Endothelial cell of umbilical vein (primary cell): Measurements from ENCODE around the gene PAK4. TPM values are rescaled to one million over a fixed set of nuclear protein-coding genes. Genes with fewer than 3 reads are reported as not detected.

Source experiments
- BruUV-seq: library from RNA; stranded (reverse); fragments of 400-500 nt; replicated peaks from 2 replicates; lab custom pipeline; 2021; lab: Mats Ljungman, UMichigan
- CTCF ChIA-PET: fragments of 300-600, 350-600 bp; sonication (Branson Sonifier 250); formaldehyde crosslinking; loops from one replicate; lab custom pipeline; 2021; ENCODE audit warnings: antibody characterized with exemption, inconsistent platforms; lab: Charles Lee
- POLR2A ChIA-PET: fragments of 300-600, 350-600 bp; sonication (Branson Sonifier 250); formaldehyde crosslinking; loops from one replicate; lab custom pipeline; 2021; ENCODE audit warnings: antibody characterized with exemption, inconsistent platforms; lab: Charles Lee
- DNase-seq: peaks from one replicate; pipeline ENCODE4 v3.0.0-alpha.2; 2011; ENCODE audit warnings: low read depth, low spot score
- FAIRE-seq: peaks from 2 replicates; lab custom pipeline; 2011; peaks lifted over from hg19 to GRCh38; lab: Jason Lieb, UNC
- H2AFZ ChIP-seq: 2 replicates; pipeline ENCODE4 v1.6.0; 2012; ENCODE audit warnings: low read depth, low read length, control low read depth, inconsistent platforms
- H3K27ac ChIP-seq: 2 replicates; pipeline ENCODE4 v1.5.1; 2011; ENCODE audit warnings: low read depth, mild to moderate bottlenecking, control low read depth, low read length, moderate library complexity; ENCODE audit not compliant: insufficient read depth
- H3K27me3 ChIP-seq, 2 experiments: 2 replicates each; pipeline versions ENCODE4 v1.6.0 to v1.6.1; 2011; ENCODE audit warnings: low read length in 2 of 2, mixed read lengths in 1 of 2; ENCODE audit not compliant: control insufficient read depth in 2 of 2, insufficient read depth in 2 of 2
- H3K36me3 ChIP-seq, 2 experiments: 2 replicates in 1 of 2; 3 replicates in 1 of 2; pipeline ENCODE4 v1.5.1; 2011; ENCODE audit warnings: low read length in 2 of 2, mild to moderate bottlenecking in 1 of 2, moderate library complexity in 1 of 2; ENCODE audit not compliant: control insufficient read depth in 2 of 2, insufficient read depth in 2 of 2; ENCODE audit errors: extremely low read depth in 1 of 2
- H3K4me1 ChIP-seq: 3 replicates; pipeline ENCODE4 v1.5.1; 2011; ENCODE audit warnings: mild to moderate bottlenecking, low read length; ENCODE audit not compliant: control insufficient read depth, insufficient read depth; ENCODE audit errors: extremely low read depth
- H3K4me2 ChIP-seq: 2 replicates; pipeline ENCODE4 v1.6.1; 2011; ENCODE audit warnings: low read length, control low read depth, mixed read lengths; ENCODE audit not compliant: insufficient read depth
- H3K4me3 ChIP-seq, 3 experiments: fragments of 200-600 bp in 1 of 3; sonication (generic), shearing (Covaris generic) in 1 of 3; replicated peaks in 1 of 3; 2 replicates each; pipeline ENCODE4 v1.5.1; 2011 to 2016; ENCODE audit warnings: control low read depth in 3 of 3, low read length in 3 of 3, mild to moderate bottlenecking in 2 of 3, inconsistent platforms in 1 of 3, low read depth in 1 of 3, moderate library complexity in 1 of 3; ENCODE audit not compliant: insufficient read depth in 1 of 3
- H3K79me2 ChIP-seq: 2 replicates; pipeline ENCODE4 v1.6.0; 2012; ENCODE audit warnings: low read length, inconsistent platforms; ENCODE audit not compliant: control insufficient read depth, insufficient read depth
- H3K9ac ChIP-seq: replicated peaks from 2 replicates; pipeline ENCODE3; 2011; ENCODE audit warnings: low read length, control low read depth; ENCODE audit not compliant: insufficient read depth; ENCODE audit errors: extremely low read depth
- H3K9me1 ChIP-seq: replicated peaks from 3 replicates; pipeline ENCODE4 v1.6.0; 2011; ENCODE audit warnings: mild to moderate bottlenecking, low read length; ENCODE audit not compliant: control insufficient read depth, insufficient read depth; ENCODE audit errors: extremely low read depth
- H3K9me3 ChIP-seq: replicated peaks from 2 replicates; pipeline ENCODE4 v1.5.1; 2012; ENCODE audit warnings: low read length, inconsistent platforms; ENCODE audit not compliant: control insufficient read depth, insufficient read depth
- H4K20me1 ChIP-seq: replicated peaks from 2 replicates; pipeline ENCODE3; 2011; ENCODE audit warnings: mild to moderate bottlenecking, low read length; ENCODE audit not compliant: control insufficient read depth, insufficient read depth; ENCODE audit errors: extremely low read depth
- EZH2 ChIP-seq: IDR thresholded peaks from 2 replicates; pipeline ENCODE4 v1.6.1; 2012; ENCODE audit warnings: borderline replicate concordance, low read depth, mild to moderate bottlenecking, moderate library complexity, low read length, inconsistent platforms; ENCODE audit not compliant: severe bottlenecking
- FOS ChIP-seq: IDR thresholded peaks from 2 replicates; pipeline ENCODE4 v1.6.1; 2011; ENCODE audit warnings: mild to moderate bottlenecking, low read length, moderate library complexity, borderline replicate concordance; ENCODE audit not compliant: insufficient read depth
- GATA2 ChIP-seq: IDR thresholded peaks from 2 replicates; pipeline ENCODE4 v1.7.0; 2011; ENCODE audit warnings: low read depth, mild to moderate bottlenecking, moderate library complexity, mixed read lengths, low read length; ENCODE audit not compliant: insufficient read length, insufficient read depth
- JUN ChIP-seq: IDR thresholded peaks from 2 replicates; pipeline ENCODE4 v1.6.1; 2011; ENCODE audit warnings: borderline replicate concordance, low read depth; ENCODE audit not compliant: insufficient read length, insufficient read depth
- MYC ChIP-seq: IDR thresholded peaks from one replicate; pipeline ENCODE4 v1.6.1; 2011; ENCODE audit warnings: mild to moderate bottlenecking, low read depth, low read length
- POLR2A ChIP-seq: IDR thresholded peaks from 2 replicates; pipeline ENCODE4 v1.6.1; 2012; ENCODE audit warnings: low read depth, mild to moderate bottlenecking, control low read depth, low read length
- POLR2AphosphoS5 ChIP-seq: IDR thresholded peaks from 2 replicates; pipeline ENCODE4 v1.6.1; 2012; ENCODE audit warnings: low read depth, mild to moderate bottlenecking, control low read depth, low read length, moderate library complexity; ENCODE audit not compliant: insufficient read depth
- dilution Hi-C: fragments of 300-500 bp; cut with MboI; formaldehyde crosslinking; loops from one replicate; pipeline ENCODE4 v1.15.0; 2019; ENCODE audit warnings: low sequenced_read_pairs; ENCODE audit not compliant: extremely low pct_ligation_motif_present
- intact Hi-C: fragments of 100-400 bp; cut with micrococcal nuclease; formaldehyde crosslinking; loops from one replicate; pipeline ENCODE4 v1.10.0; 2022
- polyA plus RNA-seq, 4 experiments: library from polyadenylated mRNA; depleted of rRNA in 3 of 4; stranded (reverse) in 3 of 4; unstranded in 1 of 4; fragments of >200 nt; gene quantifications; 2 replicates each; pipeline versions ENCODE4 v1.2.1 to v1.2.3, GENCODE V29; 2011 to 2012; ENCODE audit warnings: missing spikeins in 1 of 4
- total RNA-seq: library from RNA; stranded (reverse); gene quantifications from 2 replicates; pipeline ENCODE4 v1.2.3, GENCODE V29; 2021
- TF ChIP-seq, protein P1 (sequence below), 2 donors: IDR thresholded peaks; 1 replicate in 1 of 2; 2 replicates in 1 of 2; pipeline ENCODE4 v1.5.1; 2011; ENCODE audit warnings: low read length in 2 of 2, mild to moderate bottlenecking in 2 of 2, moderate library complexity in 2 of 2, control low read depth in 1 of 2, inconsistent platforms in 1 of 2, low read depth in 1 of 2; ENCODE audit not compliant: insufficient read depth in 1 of 2; ENCODE audit errors: extremely low read depth in 1 of 2
- TF ChIP-seq, protein P2 (sequence below): IDR thresholded peaks from 2 replicates; pipeline ENCODE4 v1.6.1; 2011; ENCODE audit not compliant: insufficient read depth, insufficient read length

Gene PAK4
- total and polyA plus RNA-seq, 2 donors (not counting 3 experiments of a cell fraction or from before 2014, with no cell fraction given), result 39.8 to 55.4 TPM

- POLR2A ChIA-PET, result no interaction called here
- Histone ChIP-seq H3K4me3 (no peak overlapping the region), H3K4me1 (peaks cover 9% of the 10 kb centered on the region)
Observed at GRCh38 chr19:39157275-39157996, 31.9 kb downstream of the PAK4 start.

More at GRCh38 chr19:39157275-39157996, 31.9 kb downstream of the PAK4 start:
- Histone ChIP-seq H4K20me1 (no peaks in the 10 kb centered on the region), H3K79me2 (peaks cover 38% of the 10 kb centered on the region), H3K9me3 (no peaks in the 10 kb centered on the region), H3K27me3 (no peaks in the 10 kb centered on the region), H3K4me2 (no peak overlapping the region), H2AFZ (no peak overlapping the region), H3K36me3 (no peaks in the 10 kb centered on the region), H3K9me1 (no peaks in the 10 kb centered on the region), H3K9ac (no peak overlapping the region), H3K27ac (no peak overlapping the region)
- CTCF ChIA-PET, result no interaction called here
- dilution Hi-C loops (no loop called here), intact Hi-C loops (no loop called here)
- FAIRE-seq, result no peak
- peak; percentile 23 for DNase-seq
- BruUV-seq, result no TSS peak
- TF ChIP-seq, protein P1, sequence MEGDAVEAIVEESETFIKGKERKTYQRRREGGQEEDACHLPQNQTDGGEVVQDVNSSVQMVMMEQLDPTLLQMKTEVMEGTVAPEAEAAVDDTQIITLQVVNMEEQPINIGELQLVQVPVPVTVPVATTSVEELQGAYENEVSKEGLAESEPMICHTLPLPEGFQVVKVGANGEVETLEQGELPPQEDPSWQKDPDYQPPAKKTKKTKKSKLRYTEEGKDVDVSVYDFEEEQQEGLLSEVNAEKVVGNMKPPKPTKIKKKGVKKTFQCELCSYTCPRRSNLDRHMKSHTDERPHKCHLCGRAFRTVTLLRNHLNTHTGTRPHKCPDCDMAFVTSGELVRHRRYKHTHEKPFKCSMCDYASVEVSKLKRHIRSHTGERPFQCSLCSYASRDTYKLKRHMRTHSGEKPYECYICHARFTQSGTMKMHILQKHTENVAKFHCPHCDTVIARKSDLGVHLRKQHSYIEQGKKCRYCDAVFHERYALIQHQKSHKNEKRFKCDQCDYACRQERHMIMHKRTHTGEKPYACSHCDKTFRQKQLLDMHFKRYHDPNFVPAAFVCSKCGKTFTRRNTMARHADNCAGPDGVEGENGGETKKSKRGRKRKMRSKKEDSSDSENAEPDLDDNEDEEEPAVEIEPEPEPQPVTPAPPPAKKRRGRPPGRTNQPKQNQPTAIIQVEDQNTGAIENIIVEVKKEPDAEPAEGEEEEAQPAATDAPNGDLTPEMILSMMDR (IDR thresholded peaks at IDR 0.05; ENCODE audit: extremely low read depth in 1 of 2, insufficient read depth in 1 of 2, low read depth in 1 of 2, low read length in 2 of 2), result no peak
- TF ChIP-seq, protein P2, sequence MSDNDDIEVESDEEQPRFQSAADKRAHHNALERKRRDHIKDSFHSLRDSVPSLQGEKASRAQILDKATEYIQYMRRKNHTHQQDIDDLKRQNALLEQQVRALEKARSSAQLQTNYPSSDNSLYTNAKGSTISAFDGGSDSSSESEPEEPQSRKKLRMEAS, result no peak
- TF ChIP-seq MYC, result no peak
- TF ChIP-seq POLR2AphosphoS5, result no peak
- TF ChIP-seq GATA2, result no peak
- no peak for TF ChIP-seq EZH2
- no peak for TF ChIP-seq POLR2A
- TF ChIP-seq FOS, result no peak
- no peak for TF ChIP-seq JUN
